ENCODE measurements around the gene KRTAP16-1.
"Not testable (repeated sequence)": the region's sequence is repeated elsewhere in the genome, so short reads cannot be mapped to it uniquely, and the experiment has no call there.

The KRTAP16-1 gene

GRCh38 chr17:41308918-41309359 lies at the start of gene KRTAP16-1:
TSS of gene KRTAP16-1 (minus strand) at chr17:41309309. CDS start at chr17:41309253, 56 bp downstream.
- no peak for DNase-seq (ENCODE audit: low read depth)
- no peak for TF ChIP-seq CTCF (IDR thresholded peaks at IDR 0.05; ENCODE audit: low read depth, low read length, missing control alignments)
- H3K4me3 ChIP-seq (ENCODE audit: low read depth, low read length), result no peak within 1 kb of the TSS

DNA sequence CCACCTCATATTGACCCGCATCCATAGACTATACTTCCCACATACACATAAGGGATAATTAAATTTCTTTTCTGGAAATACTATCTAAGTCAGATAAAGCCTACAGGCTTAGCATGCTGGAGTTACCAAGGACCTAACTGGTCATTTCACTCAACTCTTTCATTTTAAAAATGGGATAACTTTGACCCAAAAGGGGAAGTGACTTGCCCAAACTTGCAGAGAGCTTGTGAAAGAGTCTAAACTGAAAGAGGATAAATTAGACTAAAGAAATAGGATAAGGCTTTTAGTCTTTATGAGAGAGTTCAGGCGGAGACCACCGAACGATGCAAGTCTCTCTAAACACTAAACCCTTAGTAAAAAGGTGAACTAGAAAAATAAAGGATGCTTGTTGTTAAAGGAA lies 45.4 kb upstream of the KRTAP16-1 start:
- no peak for DNase-seq (ENCODE audit: low read depth)
- no peak for TF ChIP-seq CTCF (IDR thresholded peaks at IDR 0.05; ENCODE audit: low read depth, low read length, missing control alignments)
- H3K4me3 ChIP-seq (ENCODE audit: low read depth, low read length), result no peak overlapping the region

GRCh38 chr17:41352597-41353366 lies 43.7 kb upstream of the KRTAP16-1 start:
- H3K4me3 ChIP-seq (ENCODE audit: low read depth, low read length), result no peak overlapping the region
- no peak for DNase-seq (ENCODE audit: low read depth)
- TF ChIP-seq CTCF (IDR thresholded peaks at IDR 0.05; ENCODE audit: low read depth, low read length, missing control alignments), result no peak

DNA sequence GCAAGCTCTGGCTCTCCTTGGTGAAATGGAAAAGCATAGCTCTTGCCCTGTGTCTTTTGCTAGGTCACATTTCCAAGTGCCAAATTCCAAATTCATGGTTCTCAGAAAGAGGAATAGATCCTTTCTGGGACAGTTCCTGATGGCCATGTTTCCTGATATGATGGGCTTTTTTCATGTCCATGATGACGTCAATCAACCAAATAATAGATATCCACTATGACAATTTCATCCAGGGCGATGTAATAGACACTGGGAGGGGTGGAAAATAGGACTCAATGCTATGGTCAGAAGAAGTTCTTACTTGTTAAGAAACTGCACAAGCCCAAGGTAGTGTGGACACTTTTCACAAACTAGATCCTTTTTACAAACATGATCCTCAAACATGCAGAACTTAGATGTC lies 42.1 kb upstream of the KRTAP16-1 start:
- no peak for DNase-seq (ENCODE audit: low read depth)
- no peak for TF ChIP-seq CTCF (IDR thresholded peaks at IDR 0.05; ENCODE audit: low read depth, low read length, missing control alignments)
- no peak overlapping the region for H3K4me3 ChIP-seq (ENCODE audit: low read depth, low read length)

- not testable (repeated sequence) for DNase-seq (ENCODE audit: low read depth); H3K4me3 ChIP-seq (ENCODE audit: low read depth, low read length)
Observed at GRCh38 chr17:41350381-41350878, 41.3 kb upstream of the KRTAP16-1 start, which contains the start of gene KRT33A. TSS of gene KRT33A (minus strand) at chr17:41350828. CDS start at chr17:41350767, 61 bp downstream.

GRCh38 chr17:41347869-41348760 lies 39.0 kb upstream of the KRTAP16-1 start:
- no peak for TF ChIP-seq CTCF (IDR thresholded peaks at IDR 0.05; ENCODE audit: low read depth, low read length, missing control alignments)
- no peak overlapping the region for H3K4me3 ChIP-seq (ENCODE audit: low read depth, low read length)
- DNase-seq (ENCODE audit: low read depth), result no peak

- DNase-seq (ENCODE audit: low read depth); H3K4me3 ChIP-seq (ENCODE audit: low read depth, low read length): not testable (repeated sequence)
Observed at GRCh38 chr17:41346421-41346820, 37.3 kb upstream of the KRTAP16-1 start.
